Stimulated activated CD8-positive, alpha-beta memory T cell treated with anti-CD3 and anti-CD28 coated beads, Interleukin-7, amount 100 ng/mL, for 1 hour (primary cell): ENCODE data around the gene AMBRA1.
"Not testable (repeated sequence)": the region's sequence is repeated elsewhere in the genome, so short reads cannot be mapped to it uniquely, and the experiment has no call there.

Experiments
- DNase-seq, 2 donors: peaks; one replicate each; pipeline ENCODE4 v3.0.0-alpha.2; 2020; ENCODE audit warnings: low read depth in 2 of 2

AMBRA1 gene

DNA sequence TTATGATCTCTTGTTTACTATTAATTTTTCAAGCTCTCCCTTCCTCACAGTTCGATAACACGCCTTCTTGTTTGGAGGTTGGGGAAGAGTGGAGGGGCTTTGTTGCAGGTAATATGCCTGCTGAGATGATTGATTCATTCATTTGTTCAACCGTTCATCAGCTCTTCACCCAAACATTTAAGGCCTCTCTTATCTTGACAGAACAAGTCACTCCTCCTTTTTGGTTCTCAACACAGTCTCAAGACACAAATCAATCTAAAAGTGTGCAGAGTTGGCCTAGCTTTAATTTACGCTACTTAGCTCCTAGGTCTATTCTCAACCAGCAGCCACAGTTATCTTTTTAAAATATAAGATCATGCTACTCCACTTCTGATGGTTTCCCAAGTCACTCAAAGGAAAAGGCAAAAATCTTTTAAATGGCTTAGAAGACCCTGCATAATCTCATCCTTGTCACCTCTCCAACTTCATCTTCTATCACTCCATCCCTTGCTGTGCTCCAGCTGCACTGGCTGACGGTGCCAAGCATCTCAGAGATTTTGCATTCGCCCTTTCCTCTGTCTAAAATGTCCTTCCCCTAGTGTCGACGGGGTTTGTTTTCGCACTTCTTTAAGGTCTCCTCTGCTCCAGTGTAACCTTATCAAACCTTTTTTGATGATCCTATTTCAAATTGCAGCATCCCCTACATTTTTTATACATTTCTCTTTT is 60.3 kb downstream of the AMBRA1 start:
- no peak for DNase-seq

DNA sequence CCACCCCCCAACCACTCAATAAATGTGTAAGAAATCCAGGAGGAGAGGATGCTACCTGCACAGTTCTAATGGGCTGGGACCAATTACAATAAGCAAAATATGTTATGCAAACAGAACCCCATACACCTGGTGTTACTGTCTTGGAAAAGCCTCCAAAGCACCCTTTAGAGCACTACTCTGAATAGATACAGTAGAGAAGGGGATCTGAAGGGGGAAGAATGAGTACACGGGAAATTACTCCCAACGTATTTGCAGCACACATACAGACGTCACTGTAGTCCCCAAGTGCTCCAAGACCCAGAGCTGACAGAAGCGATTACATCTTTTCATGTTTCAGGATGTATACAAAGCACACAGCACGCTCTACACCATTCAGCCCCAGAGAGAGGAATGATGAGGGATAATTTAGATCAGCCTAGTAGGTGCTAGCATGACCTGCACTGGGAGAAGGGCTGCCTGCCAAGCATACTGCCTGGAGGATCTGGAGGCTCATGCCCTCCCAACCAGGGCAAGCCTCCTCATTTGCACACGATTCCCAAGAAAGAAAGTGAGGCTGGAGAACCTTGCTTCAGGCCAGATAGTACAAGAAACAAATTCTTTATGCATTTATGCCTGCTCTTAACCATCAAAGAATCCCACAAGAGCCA is 63.8 kb downstream of the AMBRA1 start:
- DNase-seq: no peak

DNA sequence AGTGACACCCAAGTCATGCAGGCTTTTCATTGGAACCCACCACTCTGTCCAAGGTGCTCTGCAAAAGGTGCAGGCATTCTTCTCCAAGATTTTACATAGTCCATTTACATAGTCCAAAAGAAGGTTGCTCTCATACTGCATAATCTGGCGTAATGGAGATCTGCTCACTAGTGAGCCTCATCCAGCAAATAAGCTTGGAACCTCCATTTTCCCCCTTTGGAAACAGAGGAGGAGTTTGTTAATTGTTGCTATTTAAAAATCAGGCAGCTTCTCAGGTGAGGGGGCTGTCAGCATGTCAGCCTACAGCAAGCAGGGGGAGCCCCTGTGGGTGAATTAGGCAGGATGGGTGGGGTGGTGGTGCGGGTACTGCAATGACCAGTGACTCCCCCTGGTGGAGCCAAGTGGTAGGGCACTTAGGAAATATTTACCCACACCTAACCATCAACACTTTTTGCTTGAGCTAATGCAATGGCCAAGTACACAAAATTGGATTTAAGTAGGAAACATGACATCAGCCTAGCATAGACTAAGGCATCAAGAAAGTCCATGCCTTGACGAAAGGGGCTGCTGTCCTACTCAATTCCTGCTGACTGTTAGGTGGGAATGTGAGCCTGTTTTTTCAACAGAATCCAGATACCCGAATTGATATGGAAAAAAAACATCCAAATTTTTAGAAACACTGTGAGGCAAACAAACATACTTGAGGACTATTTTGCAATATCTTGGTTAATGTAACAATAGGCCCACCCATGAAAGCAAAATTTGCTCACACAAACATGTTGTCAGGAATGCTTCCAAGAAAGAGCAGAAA is 64.5 kb downstream of the AMBRA1 start:
- DNase-seq: peak; percentile 37 to 51

DNA sequence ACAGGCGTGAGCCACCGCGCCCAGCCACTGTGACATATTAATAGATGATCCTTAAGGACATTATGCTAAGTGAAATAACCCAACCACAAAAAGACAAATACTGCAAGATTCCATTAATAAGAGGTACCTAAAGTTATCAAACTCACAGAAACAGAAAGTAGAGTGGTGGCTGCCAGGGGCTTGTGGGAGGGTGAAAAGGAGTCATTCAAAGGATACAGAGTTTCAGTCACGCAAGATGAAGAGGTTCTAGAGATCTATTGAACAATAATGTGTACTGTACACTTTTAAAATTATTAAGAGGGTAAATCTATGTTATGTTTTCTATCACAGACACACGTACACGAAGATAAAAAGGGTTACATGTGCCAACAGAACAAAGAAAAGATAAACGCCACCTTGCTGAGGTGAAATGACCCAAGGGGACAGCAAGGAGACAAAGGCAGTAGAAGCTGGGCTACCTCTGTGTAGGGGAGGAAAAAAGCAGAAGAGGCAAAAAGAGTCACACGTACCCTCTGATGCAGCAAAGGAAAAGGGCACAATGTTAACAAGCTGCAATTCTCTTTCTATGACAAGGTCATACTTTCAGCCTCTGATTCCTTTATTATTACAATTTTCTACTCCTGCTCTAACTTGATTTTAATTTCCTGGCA is 65.3 kb downstream of the AMBRA1 start:
- no peak for DNase-seq

DNA sequence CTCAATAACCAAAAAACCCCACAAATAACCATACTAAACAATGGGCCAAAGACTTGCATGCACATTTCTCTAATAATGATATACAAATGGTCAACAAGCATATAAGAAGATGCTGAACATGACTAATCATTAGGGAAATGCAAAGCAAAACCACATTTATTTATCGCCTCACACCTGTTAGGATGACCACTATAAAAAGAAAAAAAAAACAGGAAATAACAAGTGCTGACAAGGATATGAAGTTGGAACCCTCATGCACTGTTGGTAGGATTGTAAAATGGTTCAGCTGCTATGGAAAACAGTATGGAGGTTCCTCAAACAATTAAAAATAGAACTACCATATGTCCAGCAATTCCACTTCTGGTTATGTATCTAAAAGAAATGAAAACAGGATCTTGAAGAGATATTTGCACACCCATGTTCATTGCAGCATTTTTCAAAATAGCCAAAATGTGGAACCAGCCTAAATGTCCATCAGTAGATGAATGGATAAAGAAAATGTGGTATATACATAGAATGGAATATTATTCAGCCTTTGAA is 66.2 kb downstream of the AMBRA1 start:
- no peak for DNase-seq

DNA sequence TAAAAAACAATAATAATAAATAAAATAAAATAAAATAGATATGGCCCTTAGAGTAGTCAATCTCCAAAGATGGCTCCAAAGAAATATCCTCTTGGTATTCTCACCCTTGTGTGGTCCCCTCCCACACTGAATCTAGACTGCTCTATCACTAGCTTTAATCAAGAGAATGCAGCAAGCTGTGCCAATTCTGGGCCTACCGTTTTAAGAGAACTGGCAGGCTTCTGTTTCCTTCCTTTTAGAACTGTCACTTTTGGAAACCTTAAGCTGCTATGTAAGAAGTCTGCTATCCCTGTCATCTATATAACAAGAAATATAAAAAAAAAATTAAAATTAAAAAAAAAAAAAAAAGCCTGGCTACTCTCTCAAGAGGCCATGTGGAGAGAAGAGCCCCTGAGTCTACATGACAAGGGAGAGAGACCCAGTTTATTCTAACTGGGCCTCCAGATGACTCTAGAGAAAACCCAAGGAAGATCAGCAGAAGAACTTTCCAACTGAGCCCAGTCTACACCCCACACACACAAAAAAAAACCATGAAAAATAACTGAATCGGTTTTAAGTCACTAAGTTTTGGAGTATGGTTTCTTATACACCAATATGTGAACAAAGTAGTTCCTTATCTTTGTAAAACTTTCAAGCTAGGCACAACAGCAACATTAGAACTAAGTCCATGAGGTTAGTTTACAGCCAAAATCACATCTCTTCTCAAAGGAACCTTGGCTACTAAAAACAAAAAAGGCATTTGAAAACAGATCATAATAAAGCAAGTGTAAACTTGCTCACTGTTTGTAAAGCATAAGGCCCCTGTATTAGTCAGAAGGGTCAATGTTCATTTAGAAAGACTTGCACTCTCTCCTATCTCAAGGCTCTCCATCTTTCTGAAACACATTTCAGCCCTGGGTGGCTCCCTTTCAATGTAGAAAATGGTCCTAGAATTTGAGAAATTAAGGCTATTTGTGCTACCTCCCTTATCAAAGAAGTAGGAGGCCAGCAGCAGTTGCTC is 67.3 kb downstream of the AMBRA1 start:
- no peak for DNase-seq

DNA sequence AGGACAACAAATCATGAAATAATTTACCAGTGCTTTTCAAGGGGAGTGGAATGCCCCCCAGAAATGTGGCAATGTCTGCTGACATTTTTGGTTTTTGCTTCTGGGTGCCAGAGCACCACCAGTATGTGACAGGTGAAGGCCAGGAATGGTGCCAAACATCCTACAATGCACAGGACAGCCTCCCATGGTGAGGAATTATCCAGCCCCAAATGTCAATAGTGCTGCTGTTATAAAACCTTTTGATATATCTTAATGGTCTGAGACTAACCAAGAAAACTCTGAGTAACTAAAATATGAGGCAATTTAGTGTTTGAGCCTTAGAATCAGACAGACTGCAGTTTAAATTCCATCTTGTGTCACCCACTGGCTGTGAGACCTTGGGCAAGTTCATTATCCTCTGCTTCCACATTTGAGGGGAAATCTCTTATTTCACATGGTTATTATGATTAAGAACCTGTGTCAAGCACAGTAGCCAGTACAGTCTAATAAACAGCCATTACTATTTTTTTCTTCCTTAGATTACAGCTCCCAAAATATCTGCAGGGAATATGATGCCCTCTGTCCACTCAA is 69.5 kb downstream of the AMBRA1 start:
- no peak for DNase-seq

DNA sequence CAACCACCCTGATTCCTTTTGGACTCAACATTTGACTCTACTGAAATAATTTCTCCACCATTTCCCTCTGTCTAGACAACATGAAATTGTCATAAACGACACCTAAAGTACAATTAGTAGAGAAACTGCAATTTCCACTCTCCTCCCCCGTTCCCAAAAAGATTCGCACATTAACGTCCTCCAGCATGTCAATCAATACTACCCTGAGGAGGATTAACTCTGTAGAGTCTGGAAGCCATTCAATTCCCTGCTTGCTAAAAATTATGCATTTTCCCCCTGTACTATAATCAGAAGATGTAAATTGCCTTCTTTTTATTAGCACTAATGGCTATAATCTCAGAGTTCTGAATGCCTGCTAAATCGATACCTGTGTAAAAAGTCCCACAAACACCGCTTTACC is 70.5 kb downstream of the AMBRA1 start:
- DNase-seq: no peak

DNA sequence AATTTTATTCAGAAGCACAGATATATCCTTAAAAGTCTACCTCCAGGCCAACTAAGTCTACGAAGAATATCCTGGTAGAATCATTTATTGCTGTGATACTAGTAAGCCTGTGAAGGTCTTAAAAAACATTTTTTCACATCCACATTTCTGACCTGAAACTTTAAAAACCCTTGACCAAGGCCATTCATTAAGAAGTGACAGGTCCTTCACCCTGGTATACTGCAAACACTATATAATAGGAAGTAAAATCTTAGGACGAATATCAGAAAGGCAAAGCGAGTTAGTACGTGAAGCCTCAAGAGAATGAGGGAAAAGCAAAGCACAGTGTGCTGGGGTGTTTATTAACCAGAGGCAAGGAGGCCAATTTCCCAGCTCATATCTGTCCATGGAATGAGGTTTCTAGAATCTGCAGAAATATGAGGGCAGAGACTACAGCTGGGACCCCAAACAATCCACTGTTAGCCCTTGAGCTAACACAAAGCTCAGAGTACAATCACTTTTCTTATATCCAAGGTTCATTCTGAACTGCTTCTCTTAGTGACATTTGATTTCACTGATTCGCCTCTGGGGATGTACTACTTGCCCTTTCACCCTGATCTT is 71.0 kb downstream of the AMBRA1 start:
- DNase-seq: no peak

DNA sequence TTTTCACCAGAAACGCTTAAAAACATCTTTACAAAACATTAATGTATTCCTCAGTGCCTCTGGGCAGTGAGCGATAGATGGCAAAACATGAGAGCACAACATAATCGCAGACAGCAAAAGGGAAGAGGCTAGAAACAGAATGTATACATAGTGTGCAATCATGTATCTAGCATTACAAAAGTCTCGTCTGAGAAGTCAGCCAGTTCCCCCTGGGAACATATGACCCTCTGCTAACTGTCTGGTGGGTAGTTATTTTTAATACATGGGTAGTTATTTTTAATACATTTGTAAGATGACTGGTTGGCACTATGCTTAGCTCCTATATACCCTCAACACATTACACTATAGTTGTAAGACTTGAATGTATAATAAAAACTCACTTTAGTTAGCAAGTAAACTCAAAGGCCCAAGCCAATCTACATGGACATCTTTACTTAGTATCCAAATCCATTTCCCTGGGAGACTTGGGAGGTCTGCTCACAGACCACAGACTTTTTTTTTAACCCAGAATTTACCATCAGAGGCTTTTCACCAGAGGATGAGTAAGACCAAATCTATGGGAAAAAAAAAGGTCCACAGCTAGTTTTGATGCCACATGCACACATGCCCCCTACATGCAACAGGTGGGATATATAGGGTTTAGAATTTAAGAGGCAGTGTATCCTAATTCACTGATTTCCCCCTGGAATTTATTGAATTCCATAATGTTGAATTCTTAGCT is 71.7 kb downstream of the AMBRA1 start:
- no peak for DNase-seq

DNA sequence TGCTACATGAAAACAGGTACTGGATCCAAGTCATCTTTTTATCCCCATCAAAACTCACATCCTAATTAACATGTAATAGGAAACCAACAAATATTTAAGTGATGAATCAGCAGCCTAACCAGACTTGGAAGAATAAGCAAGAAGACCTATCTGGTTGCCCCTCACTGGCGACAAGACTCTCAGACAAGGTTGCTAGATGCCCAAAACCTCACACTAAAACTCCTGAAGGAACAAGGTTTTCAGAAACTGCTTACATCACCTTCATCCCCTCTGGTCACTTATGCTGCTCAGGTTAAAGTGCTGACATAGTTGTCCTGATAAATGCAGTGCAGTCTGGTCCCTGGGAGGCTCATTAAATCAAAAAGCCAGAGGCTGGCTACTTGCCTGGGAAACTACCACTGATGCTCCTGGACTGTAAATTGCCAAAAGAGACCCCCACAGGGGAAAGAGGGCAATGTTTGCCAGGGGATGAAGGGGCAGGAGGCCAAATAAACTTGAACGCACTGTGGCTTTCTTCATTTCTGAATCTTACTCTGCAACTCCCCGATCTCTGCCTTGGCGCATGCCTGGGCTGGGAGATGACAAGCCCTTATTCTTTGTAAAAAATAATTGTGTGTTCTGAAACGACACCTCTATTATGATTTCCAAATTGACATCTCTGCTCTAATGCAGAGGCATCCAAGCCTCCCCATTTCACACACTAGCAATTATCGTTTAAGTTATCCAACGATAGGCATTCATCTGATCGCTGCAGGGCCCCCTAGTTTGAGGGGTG is 72.7 kb downstream of the AMBRA1 start:
- DNase-seq: no peak

DNA sequence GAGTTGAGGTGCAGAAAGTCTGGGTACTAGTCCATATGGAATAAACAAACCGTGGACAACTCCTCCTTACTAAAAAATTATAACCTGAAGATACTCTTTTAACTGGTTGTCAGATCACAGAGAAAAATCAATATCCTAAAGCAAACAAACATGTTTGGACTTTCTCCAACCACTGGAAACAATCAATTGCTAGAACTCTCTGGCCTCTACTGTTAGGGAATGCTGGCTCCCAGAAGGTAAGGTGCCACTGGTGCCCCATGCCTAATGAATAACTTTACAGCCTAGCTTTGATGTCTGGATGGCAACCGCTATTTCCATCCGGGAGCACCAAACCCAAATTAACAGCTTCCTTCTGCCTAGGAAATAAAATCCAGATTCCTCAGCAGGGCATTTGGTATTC is 74.5 kb downstream of the AMBRA1 start:
- DNase-seq: no peak

DNA sequence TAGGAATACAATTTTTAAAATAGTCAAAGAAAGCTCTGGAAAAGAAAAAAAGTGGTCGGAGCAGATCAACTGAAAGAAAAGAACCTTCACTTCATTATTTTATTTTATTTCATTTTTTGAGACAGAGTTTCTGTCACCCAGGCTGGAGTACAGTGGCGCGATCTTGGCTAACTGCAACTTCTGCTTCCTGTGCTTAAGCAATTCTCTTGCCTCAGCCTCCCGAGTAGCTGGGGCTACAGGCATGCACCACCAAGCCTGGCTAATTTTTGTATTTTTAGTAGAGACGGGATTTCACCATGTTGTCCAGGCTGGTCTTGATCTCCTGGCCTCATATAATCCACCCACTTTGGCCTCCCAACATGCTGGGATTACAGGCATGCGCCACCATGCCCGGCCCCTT is 74.9 kb downstream of the AMBRA1 start:
- not testable (repeated sequence) for DNase-seq

DNA sequence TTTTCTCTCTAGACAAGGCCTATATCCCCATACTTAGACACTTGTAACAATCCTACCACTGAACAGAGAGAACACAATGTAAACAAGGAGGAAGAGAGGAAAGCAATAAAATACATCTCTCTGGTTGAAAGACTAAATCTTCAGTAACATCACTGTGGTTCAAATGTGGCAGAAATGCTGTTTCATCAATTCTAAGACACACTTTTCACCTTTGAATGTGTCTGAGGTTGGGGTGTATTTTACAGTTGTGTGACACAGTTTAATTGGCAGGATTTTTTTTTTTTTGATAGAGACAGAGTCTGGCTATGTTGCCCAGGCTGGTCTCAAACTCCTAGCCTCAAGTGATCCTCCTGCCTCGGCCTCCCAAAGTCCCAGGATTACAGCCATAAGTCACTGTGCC is 79.5 kb downstream of the AMBRA1 start:
- no peak for DNase-seq

DNA sequence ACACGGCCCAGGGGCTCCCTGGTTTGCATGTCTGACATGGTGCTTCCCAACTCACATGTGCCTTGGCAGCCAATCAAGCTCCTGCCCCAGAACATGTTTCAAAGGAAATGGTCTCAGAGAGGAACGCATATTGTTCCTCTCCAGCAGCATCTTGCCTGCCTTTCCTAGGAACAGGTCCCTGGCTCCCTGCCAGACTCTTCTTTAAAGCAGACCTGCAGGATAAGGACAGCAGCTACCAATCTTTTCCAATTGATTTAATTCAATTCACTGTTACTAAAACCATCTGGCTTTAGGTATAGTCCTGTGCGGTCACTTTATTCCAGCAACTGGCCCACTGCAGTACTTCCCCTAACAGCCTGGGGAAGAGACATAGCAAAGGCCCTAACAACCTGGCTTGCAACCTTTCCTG is 79.9 kb downstream of the AMBRA1 start:
- no peak for DNase-seq

DNA sequence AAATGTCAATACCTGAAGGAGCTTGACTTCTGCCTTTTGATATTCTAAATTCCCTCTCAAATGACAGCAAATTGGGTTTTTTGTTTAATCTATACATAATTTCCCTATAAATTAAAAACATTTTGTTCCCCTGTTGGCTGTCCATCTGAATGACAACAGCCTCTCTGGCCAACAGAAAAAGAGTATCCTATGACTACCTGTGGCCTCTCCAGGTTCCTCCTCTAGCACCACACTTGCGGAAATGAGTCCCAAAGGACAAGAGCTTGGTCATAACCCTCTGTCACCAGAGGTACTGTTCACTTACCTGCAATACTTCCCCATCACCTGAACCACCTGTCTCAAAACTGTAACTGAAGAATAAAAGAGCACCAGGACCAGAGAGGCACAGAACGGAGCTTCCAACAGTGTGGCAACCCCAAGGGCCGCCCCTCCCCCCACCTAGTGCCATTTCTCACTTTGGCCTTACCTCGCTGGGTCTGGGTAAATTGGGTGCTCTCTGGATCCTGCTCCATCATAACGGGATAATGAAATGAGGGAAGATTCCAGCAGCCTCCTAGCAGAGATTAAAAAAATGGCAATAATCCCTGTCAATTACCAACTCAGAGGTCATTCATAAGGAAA is 81.5 kb downstream of the AMBRA1 start:
- no peak for DNase-seq

DNA sequence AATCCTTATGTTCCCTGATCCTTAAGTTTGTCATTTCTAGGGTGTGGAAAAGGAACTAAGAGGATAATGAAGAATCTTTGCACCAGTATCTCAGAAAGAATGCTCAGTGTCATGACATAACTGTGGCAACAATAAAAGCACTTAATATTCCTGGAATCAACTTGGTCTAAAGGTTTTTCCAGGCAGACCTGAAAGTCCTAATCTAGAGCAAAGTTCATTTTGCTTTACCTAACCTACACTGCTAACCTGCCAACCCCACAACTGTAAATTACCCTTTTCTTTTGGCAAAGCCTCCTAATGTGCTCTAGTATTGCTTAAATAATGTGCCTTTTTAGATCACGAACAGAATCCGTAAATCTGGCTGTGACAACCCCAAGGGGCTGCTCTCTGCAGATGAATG is 82.5 kb downstream of the AMBRA1 start:
- no peak for DNase-seq

DNA sequence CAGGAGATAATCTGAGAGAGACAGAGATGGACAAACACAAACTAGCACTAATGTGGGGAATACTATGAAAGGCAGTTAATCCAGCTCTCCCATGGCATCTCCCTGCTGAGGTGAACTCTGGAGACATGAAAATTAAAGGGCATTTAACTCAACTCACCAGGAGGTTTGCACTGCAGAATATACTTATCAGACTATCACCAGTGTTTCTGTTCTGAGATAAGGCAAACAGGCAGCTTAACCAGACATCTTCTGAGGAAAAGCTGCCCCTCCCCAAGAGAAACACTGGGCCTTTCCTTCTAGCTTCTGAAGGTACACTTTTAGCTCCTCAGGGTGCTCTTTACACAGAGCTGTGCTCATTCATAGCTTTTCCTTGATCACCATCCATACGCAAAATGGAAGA is 85.5 kb downstream of the AMBRA1 start:
- DNase-seq: no peak
